Mesendoderm (in vitro differentiated cells): ENCODE data around the gene TECTA.
"Not testable (repeated sequence)": the region's sequence is repeated elsewhere in the genome, so short reads cannot be mapped to it uniquely, and the experiment has no call there.

Source experiments
- DNase-seq: peaks from one replicate; pipeline ENCODE4 v3.0.0; 2013
- H2AK5ac ChIP-seq: 2 replicates; pipeline ENCODE4 v1.6.1; 2013; ENCODE audit warnings: low read length, inconsistent platforms
- H2BK120ac ChIP-seq: 2 replicates; pipeline ENCODE4 v1.6.1; 2013; ENCODE audit warnings: low read depth, mild to moderate bottlenecking, low read length, moderate library complexity, mixed read lengths
- H2BK15ac ChIP-seq: replicated peaks from 2 replicates; pipeline ENCODE4 v1.6.1; 2013; ENCODE audit warnings: low read depth, mild to moderate bottlenecking, moderate library complexity
- H2BK5ac ChIP-seq: 2 replicates; pipeline ENCODE4 v1.6.1; 2013; ENCODE audit warnings: low read length, inconsistent platforms
- H3K18ac ChIP-seq: 2 replicates; pipeline ENCODE4 v1.6.1; 2013; ENCODE audit warnings: mild to moderate bottlenecking, low read length, mixed read lengths
- H3K23ac ChIP-seq: one replicate; pipeline ENCODE4 v1.6.1; 2013; ENCODE audit warnings: low read length
- H3K27ac ChIP-seq: 2 replicates; pipeline ENCODE4 v1.5.1; 2013; ENCODE audit warnings: low read depth, mild to moderate bottlenecking, inconsistent platforms, low read length, moderate library complexity
- H3K27me3 ChIP-seq: 2 replicates; pipeline ENCODE4 v1.6.1; 2013; ENCODE audit warnings: low read length, control low read depth, mild to moderate bottlenecking, inconsistent platforms; ENCODE audit not compliant: insufficient read depth, poor library complexity
- H3K36me3 ChIP-seq: 2 replicates; pipeline ENCODE4 v1.6.1; 2013; ENCODE audit warnings: low read length, inconsistent platforms; ENCODE audit not compliant: control insufficient read depth, insufficient read depth
- H3K4ac ChIP-seq: one replicate; pipeline ENCODE4 v1.6.1; 2013; ENCODE audit warnings: low read depth, mild to moderate bottlenecking, low read length, moderate library complexity
- H3K4me1 ChIP-seq: 2 replicates; pipeline ENCODE4 v1.6.1; 2013; ENCODE audit warnings: low read depth, low read length, inconsistent platforms; ENCODE audit not compliant: control insufficient read depth
- H3K4me2 ChIP-seq: 2 replicates; pipeline ENCODE4 v1.6.1; 2013; ENCODE audit warnings: low read length
- H3K4me3 ChIP-seq: 2 replicates; pipeline ENCODE4 v1.5.1; 2013; ENCODE audit warnings: mild to moderate bottlenecking, low read length
- H3K56ac ChIP-seq: one replicate; pipeline ENCODE4 v1.6.1; 2013; ENCODE audit warnings: low read length
- H3K79me1 ChIP-seq: 2 replicates; pipeline ENCODE4 v1.6.1; 2013; ENCODE audit warnings: low read length, inconsistent platforms
- H3K79me2 ChIP-seq: 2 replicates; pipeline ENCODE4 v1.6.1; 2013; ENCODE audit warnings: mild to moderate bottlenecking, low read length; ENCODE audit not compliant: control insufficient read depth, insufficient read depth
- H3K9ac ChIP-seq: 2 replicates; pipeline ENCODE4 v1.6.1; 2013; ENCODE audit warnings: low read length, inconsistent platforms
- H4K5ac ChIP-seq: one replicate; pipeline ENCODE4 v1.6.1; 2013; ENCODE audit warnings: low read length
- H4K8ac ChIP-seq: one replicate; pipeline ENCODE4 v1.6.1; 2013; ENCODE audit warnings: low read depth, mild to moderate bottlenecking, control low read depth, low read length, moderate library complexity
- WGBS: extraction: QIAGEN DNeasy Blood & Tissue Kit; methylation state at CpG from one replicate; pipeline ENCODE4 v1.1.7; 2013; ENCODE audit warnings: low lambda C conversion rate, missing lambda C conversion rate; ENCODE audit not compliant: insufficient coverage; ENCODE audit errors: extremely low coverage; 5-methylcytosine and 5-hydroxymethylcytosine counted together

TECTA gene

DNA sequence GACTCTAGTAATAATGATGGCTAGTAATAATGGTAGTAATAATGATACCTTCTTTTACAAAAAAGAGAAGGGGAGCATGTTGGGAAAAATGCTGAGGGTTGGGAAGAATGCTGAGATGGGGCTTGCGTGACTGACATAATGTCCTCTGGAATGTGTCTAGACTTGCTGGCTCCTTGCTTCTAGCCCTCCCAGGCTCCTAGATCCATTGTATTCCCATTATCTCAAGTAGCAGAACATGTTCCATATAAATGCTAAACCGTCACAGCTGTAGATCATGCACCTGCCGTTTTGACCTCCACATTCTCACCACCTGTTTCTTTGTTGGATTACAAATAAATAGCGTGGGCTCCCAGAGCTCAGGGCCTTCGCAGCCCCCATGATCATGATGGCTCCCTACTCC is 139.0 kb downstream of the TECTA start:
- H2BK15ac ChIP-seq, H2AK5ac ChIP-seq, H3K36me3 ChIP-seq, H3K9ac ChIP-seq, H3K4ac ChIP-seq, H3K4me1 ChIP-seq, H4K8ac ChIP-seq, H3K4me2 ChIP-seq, H3K27ac ChIP-seq, H3K18ac ChIP-seq, H3K27me3 ChIP-seq, H2BK120ac ChIP-seq, H3K23ac ChIP-seq, H3K56ac ChIP-seq, H3K79me2 ChIP-seq, H3K79me1 ChIP-seq, H3K4me3 ChIP-seq, H2BK5ac ChIP-seq, H4K5ac ChIP-seq: not testable (repeated sequence)
- peak; percentile 73 for DNase-seq
- WGBS: no CpG with 5 or more reads among the region's 5 CpGs

- H3K4me3 ChIP-seq: no peak overlapping the region
- H3K36me3 ChIP-seq: no peaks in the 10 kb centered on the region
- no peak overlapping the region for H2BK15ac ChIP-seq
- no peaks in the 10 kb centered on the region for H3K79me2 ChIP-seq
- H4K8ac ChIP-seq: no peak overlapping the region
- no peak overlapping the region for H4K5ac ChIP-seq
- H3K4ac ChIP-seq: no peak overlapping the region
- H3K56ac ChIP-seq: no peak overlapping the region
- no peaks in the 10 kb centered on the region for H3K27me3 ChIP-seq
- no peaks in the 10 kb centered on the region for H3K79me1 ChIP-seq
- H3K23ac ChIP-seq: no peak overlapping the region
- H3K27ac ChIP-seq: no peak overlapping the region
- no peak overlapping the region for H2BK5ac ChIP-seq
- no peak overlapping the region for H2BK120ac ChIP-seq
- peaks cover 2% of the 10 kb centered on the region for H3K4me1 ChIP-seq
- H3K9ac ChIP-seq: no peak overlapping the region
- H3K4me2 ChIP-seq: no peak overlapping the region
- DNase-seq: no peak
- no peak overlapping the region for H2AK5ac ChIP-seq
- WGBS: no CpG with 5 or more reads among the region's 9 CpGs
- H3K18ac ChIP-seq: no peak overlapping the region
Observed at GRCh38 chr11:121240650-121241303, 139.7 kb downstream of the TECTA start.
